GM18909 (cell line): ENCODE results near the gene TOX3.

Experiments used
- ATAC-seq: cut with Tn5 transposase; IDR thresholded peaks from one replicate; pipeline ENCODE4 v1.9.1; 2021; ENCODE audit warnings: mild to moderate bottlenecking; ENCODE audit not compliant: unreplicated experiment, poor library complexity

Gene TOX3

GRCh38 chr16:52408191-52408845, 138.6 kb downstream of the TOX3 start:
- no peak for ATAC-seq

GRCh38 chr16:52407778-52408177, 139.2 kb downstream of the TOX3 start:
- ATAC-seq = no peak

DNA sequence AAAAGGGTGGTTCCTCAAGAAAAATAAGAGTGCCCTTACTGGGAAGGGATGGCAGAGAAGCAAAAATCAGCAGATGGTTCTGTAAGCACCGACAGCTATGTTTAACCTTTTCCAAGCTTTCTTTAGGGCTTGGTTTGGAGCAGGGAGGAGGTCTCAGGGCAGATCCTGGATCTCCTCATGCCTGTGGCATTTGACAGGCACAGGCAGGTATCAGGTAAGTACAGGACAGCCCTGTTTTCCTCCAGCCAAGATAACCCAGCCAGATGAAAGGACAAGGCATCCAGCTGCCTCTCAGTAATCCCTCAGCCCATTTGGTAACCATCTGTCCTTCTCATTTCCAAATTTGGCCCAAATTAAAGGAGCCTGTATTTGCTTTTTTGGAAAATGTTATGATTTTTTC, 141.5 kb downstream of the TOX3 start:
- no peak for ATAC-seq

- no peak for ATAC-seq
Measured at GRCh38 chr16:52404546-52404945, 142.4 kb downstream of the TOX3 start.

- ATAC-seq = no peak
Measured at GRCh38 chr16:52399116-52399515, 147.8 kb downstream of the TOX3 start.

- no peak for ATAC-seq
Measured at GRCh38 chr16:52398491-52398960, 148.4 kb downstream of the TOX3 start.

- ATAC-seq = no peak
Measured at GRCh38 chr16:52398021-52398420, 148.9 kb downstream of the TOX3 start.

DNA sequence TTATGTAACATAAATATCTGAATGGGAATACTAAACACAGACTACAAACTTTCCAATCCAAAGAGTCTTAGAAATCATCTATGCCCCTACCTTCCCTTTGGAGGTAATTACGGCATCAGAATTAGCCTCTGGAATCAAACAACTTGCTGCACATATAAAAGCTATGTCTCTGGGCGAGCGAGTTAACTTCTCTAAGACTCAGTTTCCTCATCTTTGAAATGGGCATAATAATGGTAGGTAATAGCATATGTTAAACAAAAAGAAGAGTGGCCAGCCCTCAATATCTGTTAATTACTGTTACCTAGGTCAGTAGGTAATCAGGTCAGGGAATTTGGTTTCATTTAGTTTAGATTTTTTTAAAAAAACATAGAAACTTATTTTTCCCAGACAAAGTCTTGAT, 153.5 kb downstream of the TOX3 start:
- no peak for ATAC-seq

DNA sequence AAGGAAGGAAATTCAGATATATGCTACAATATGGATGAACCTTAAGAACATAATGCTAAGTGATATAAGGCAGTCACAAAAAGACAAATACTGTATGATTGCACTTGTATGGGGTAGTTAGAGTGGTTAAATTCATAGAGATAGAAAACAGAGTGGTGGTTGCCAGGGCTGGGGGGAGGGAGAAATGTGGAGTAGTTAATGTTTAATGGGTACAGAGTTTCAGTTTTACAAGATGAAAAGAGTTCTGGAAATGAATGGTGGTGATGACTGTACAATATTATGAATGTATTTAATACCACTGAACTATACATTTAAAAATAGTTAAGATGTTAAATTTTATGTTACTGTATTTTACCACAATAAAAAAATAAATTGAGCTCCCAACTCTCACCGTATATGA, 157.9 kb downstream of the TOX3 start:
- no peak for ATAC-seq
